ENCODE measurements around the gene NARS2.

Gene NARS2

GRCh38 chr11:78547931-78548705 lies 26.5 kb downstream of the NARS2 start:
- H3K4me3 ChIP-seq (ENCODE audit: severe bottlenecking) = no peak overlapping the region
- H3K4me1 ChIP-seq (ENCODE audit: insufficient read depth, poor library complexity, severe bottlenecking) = no peaks in the 10 kb centered on the region
- no peaks in the 10 kb centered on the region for H3K27me3 ChIP-seq (ENCODE audit: insufficient read depth, poor library complexity, severe bottlenecking)
- H3K27ac ChIP-seq (ENCODE audit: poor library complexity, severe bottlenecking) = no peak overlapping the region
- TF ChIP-seq CTCF (IDR thresholded peaks at IDR 0.05; ENCODE audit: poor library complexity, severe bottlenecking) = no peak
- H3K9me3 ChIP-seq (ENCODE audit: severe bottlenecking) = no peaks in the 10 kb centered on the region
- DNase-seq (ENCODE audit: low spot score) = no peak
- ATAC-seq (ENCODE audit: low read depth) = no peak
- no peaks in the 10 kb centered on the region for H3K36me3 ChIP-seq (ENCODE audit: low read depth)

- TF ChIP-seq CTCF (IDR thresholded peaks at IDR 0.05; ENCODE audit: poor library complexity, severe bottlenecking) = no peak
- H3K36me3 ChIP-seq (ENCODE audit: low read depth) = no peaks in the 10 kb centered on the region
These were observed 32.7 kb downstream of the NARS2 start for GRCh38 chr11:78542007-78542406.

GRCh38 chr11:78541537-78541936 lies 33.1 kb downstream of the NARS2 start:
- no peak overlapping the region for H3K4me3 ChIP-seq (ENCODE audit: severe bottlenecking)
- H3K36me3 ChIP-seq (ENCODE audit: low read depth) = no peaks in the 10 kb centered on the region; the same call in 1 of the 2 replicates
- no peaks in the 10 kb centered on the region for H3K4me1 ChIP-seq (ENCODE audit: insufficient read depth, poor library complexity, severe bottlenecking)
- no peak overlapping the region for H3K27ac ChIP-seq (ENCODE audit: poor library complexity, severe bottlenecking)
- H3K27me3 ChIP-seq (ENCODE audit: insufficient read depth, poor library complexity, severe bottlenecking) = no peaks in the 10 kb centered on the region
- TF ChIP-seq CTCF (IDR thresholded peaks at IDR 0.05; ENCODE audit: poor library complexity, severe bottlenecking) = no peak
- H3K9me3 ChIP-seq (ENCODE audit: severe bottlenecking) = peaks cover 2% of the 10 kb centered on the region
- ATAC-seq (ENCODE audit: low read depth) = no peak
- no peak for DNase-seq (ENCODE audit: low spot score)

More at GRCh38 chr11:78542007-78542406, 32.7 kb downstream of the NARS2 start:
- H3K9me3 ChIP-seq (ENCODE audit: severe bottlenecking) = no peaks in the 10 kb centered on the region
- H3K27ac ChIP-seq (ENCODE audit: poor library complexity, severe bottlenecking) = no peak overlapping the region
- no peaks in the 10 kb centered on the region for H3K27me3 ChIP-seq (ENCODE audit: insufficient read depth, poor library complexity, severe bottlenecking)
- DNase-seq (ENCODE audit: low spot score) = no peak
- ATAC-seq (ENCODE audit: low read depth) = no peak
- H3K4me1 ChIP-seq (ENCODE audit: insufficient read depth, poor library complexity, severe bottlenecking) = no peaks in the 10 kb centered on the region
- no peak overlapping the region for H3K4me3 ChIP-seq (ENCODE audit: severe bottlenecking)

DNA sequence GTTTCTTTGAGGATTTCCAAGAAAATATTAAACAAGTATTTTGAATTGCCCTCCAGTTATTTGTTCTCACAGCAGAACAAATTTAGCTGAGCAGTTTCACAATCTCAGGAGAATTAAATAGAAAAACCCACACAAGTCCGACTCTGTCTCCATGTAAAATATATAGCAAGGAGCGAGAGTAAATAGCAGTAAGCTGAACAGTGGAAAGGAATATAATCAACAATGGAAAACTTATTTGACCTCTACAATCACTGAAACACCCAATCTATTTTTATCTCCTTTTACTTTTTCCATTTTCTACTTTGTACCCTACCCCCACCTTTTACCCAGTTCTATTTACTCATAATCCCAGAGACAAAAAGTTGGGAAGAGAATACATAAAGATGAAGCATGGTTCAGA lies 34.4 kb downstream of the NARS2 start:
- Histone ChIP-seq H3K27ac (ENCODE audit: poor library complexity, severe bottlenecking) (no peak overlapping the region), H3K9me3 (ENCODE audit: severe bottlenecking) (peaks cover 2% of the 10 kb centered on the region), H3K4me3 (ENCODE audit: severe bottlenecking) (no peak overlapping the region), H3K4me1 (ENCODE audit: insufficient read depth, poor library complexity, severe bottlenecking) (peaks cover 6% of the 10 kb centered on the region), H3K36me3 (ENCODE audit: low read depth) (peaks cover 7% of the 10 kb centered on the region; the same call in 1 of the 2 replicates), H3K27me3 (ENCODE audit: insufficient read depth, poor library complexity, severe bottlenecking) (no peaks in the 10 kb centered on the region)
- DNase-seq (ENCODE audit: low spot score) = no peak
- no peak for TF ChIP-seq CTCF (IDR thresholded peaks at IDR 0.05; ENCODE audit: poor library complexity, severe bottlenecking)
- no peak for ATAC-seq (ENCODE audit: low read depth)

- peaks cover 6% of the 10 kb centered on the region for H3K4me1 ChIP-seq (ENCODE audit: insufficient read depth, poor library complexity, severe bottlenecking)
- no peak for ATAC-seq (ENCODE audit: low read depth)
- peaks cover 2% of the 10 kb centered on the region for H3K9me3 ChIP-seq (ENCODE audit: severe bottlenecking)
- TF ChIP-seq CTCF (IDR thresholded peaks at IDR 0.05; ENCODE audit: poor library complexity, severe bottlenecking) = no peak
- DNase-seq (ENCODE audit: low spot score) = no peak
- H3K27ac ChIP-seq (ENCODE audit: poor library complexity, severe bottlenecking) = no peak overlapping the region
- no peak overlapping the region for H3K4me3 ChIP-seq (ENCODE audit: severe bottlenecking)
- peaks cover 7% of the 10 kb centered on the region; the same call in 1 of the 2 replicates for H3K36me3 ChIP-seq (ENCODE audit: low read depth)
- no peaks in the 10 kb centered on the region for H3K27me3 ChIP-seq (ENCODE audit: insufficient read depth, poor library complexity, severe bottlenecking)
These were observed 35.2 kb downstream of the NARS2 start for GRCh38 chr11:78539506-78539905.

All from RWPE2 (cell line).